ENCODE results near the gene RNPS1.

GRCh38 chr16:2275476-2276367 is 7.8 kb upstream of the RNPS1 start:
- TF ChIP-seq, protein P1, sequence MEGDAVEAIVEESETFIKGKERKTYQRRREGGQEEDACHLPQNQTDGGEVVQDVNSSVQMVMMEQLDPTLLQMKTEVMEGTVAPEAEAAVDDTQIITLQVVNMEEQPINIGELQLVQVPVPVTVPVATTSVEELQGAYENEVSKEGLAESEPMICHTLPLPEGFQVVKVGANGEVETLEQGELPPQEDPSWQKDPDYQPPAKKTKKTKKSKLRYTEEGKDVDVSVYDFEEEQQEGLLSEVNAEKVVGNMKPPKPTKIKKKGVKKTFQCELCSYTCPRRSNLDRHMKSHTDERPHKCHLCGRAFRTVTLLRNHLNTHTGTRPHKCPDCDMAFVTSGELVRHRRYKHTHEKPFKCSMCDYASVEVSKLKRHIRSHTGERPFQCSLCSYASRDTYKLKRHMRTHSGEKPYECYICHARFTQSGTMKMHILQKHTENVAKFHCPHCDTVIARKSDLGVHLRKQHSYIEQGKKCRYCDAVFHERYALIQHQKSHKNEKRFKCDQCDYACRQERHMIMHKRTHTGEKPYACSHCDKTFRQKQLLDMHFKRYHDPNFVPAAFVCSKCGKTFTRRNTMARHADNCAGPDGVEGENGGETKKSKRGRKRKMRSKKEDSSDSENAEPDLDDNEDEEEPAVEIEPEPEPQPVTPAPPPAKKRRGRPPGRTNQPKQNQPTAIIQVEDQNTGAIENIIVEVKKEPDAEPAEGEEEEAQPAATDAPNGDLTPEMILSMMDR (conservative IDR thresholded peaks at IDR 0.05): no peak
- TF ChIP-seq EZH2 (IDR thresholded peaks at IDR 0.05; ENCODE audit: low read depth): no peak

Measured in PC-9 (cell line).